ENCODE data around the gene SLC7A6. TPM values are rescaled to one million over a fixed set of nuclear protein-coding genes. Genes with fewer than 3 reads are reported as not detected.

The SLC7A6 gene
- total RNA-seq, 1 donor from 2014 or later, result 20.8 TPM

DNA sequence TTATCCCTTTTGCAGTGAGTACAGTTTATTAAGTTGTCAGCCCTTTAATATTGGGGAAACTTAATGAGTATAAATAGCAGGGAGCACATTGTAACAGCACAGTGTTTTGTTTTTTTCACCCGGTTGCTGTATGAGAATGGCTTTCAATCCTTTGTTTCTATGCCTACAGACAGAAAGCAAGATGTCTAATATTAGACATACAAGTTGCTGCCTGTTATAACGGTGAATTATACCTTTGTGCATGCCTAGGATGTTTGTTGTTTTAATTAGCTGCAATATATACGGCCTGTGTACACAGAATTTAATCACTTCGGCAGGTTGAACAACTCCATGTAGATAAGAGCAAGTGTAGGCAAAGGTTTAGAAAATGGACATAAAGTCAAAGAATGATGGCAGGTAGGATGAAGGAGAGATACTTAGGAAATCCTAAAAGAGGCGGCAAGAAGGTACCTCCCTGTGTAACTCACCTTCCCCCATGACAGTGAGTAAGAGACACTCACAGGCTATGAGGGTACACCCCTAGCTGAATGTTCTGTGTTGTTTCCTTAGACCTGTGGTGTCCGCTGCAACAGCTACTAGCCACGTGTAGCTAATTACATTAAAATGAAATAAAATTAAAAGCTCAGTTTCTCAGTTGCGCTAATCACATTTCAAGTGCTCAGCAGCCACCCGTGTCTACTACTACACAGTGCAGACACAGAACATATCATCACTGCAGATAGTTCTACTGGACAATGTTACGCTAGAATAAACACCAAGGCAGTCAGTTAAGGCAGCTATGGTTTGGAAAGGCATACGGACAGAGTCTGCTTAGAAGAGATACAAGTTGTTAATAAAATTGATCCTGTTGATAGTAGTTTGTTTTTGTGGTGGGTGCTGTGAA, 35.5 kb downstream of the SLC7A6 start:
- Mint-ChIP-seq H3K9me3 (ENCODE audit: unreplicated experiment) (no peaks in the 10 kb centered on the region), H3K4me3 (ENCODE audit: unreplicated experiment) (peak overlapping the region; percentile 49), H3K27ac (ENCODE audit: unreplicated experiment) (no peak overlapping the region), H3K27me3 (ENCODE audit: unreplicated experiment) (no peaks in the 10 kb centered on the region), H3K36me3 (ENCODE audit: low read depth, unreplicated experiment) (peaks cover 35% of the 10 kb centered on the region), H3K4me1 (ENCODE audit: unreplicated experiment) (no peaks in the 10 kb centered on the region)
- no peak for DNase-seq (ENCODE audit: low spot score)
- TF ChIP-seq, protein P1, sequence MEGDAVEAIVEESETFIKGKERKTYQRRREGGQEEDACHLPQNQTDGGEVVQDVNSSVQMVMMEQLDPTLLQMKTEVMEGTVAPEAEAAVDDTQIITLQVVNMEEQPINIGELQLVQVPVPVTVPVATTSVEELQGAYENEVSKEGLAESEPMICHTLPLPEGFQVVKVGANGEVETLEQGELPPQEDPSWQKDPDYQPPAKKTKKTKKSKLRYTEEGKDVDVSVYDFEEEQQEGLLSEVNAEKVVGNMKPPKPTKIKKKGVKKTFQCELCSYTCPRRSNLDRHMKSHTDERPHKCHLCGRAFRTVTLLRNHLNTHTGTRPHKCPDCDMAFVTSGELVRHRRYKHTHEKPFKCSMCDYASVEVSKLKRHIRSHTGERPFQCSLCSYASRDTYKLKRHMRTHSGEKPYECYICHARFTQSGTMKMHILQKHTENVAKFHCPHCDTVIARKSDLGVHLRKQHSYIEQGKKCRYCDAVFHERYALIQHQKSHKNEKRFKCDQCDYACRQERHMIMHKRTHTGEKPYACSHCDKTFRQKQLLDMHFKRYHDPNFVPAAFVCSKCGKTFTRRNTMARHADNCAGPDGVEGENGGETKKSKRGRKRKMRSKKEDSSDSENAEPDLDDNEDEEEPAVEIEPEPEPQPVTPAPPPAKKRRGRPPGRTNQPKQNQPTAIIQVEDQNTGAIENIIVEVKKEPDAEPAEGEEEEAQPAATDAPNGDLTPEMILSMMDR (IDR thresholded peaks at IDR 0.05; ENCODE audit: unreplicated experiment), result no peak

- Mint-ChIP-seq H3K27me3 (ENCODE audit: unreplicated experiment) (no peaks in the 10 kb centered on the region), H3K36me3 (ENCODE audit: low read depth, unreplicated experiment) (peaks cover 41% of the 10 kb centered on the region), H3K4me1 (ENCODE audit: unreplicated experiment) (no peaks in the 10 kb centered on the region), H3K4me3 (ENCODE audit: unreplicated experiment) (no peak overlapping the region), H3K9me3 (ENCODE audit: unreplicated experiment) (no peaks in the 10 kb centered on the region), H3K27ac (ENCODE audit: unreplicated experiment) (no peak overlapping the region)
- DNase-seq (ENCODE audit: low spot score), result no peak
- TF ChIP-seq, protein P1 (IDR thresholded peaks at IDR 0.05; ENCODE audit: unreplicated experiment), result no peak
Measured at GRCh38 chr16:68300734-68301459, 36.6 kb downstream of the SLC7A6 start.

DNA sequence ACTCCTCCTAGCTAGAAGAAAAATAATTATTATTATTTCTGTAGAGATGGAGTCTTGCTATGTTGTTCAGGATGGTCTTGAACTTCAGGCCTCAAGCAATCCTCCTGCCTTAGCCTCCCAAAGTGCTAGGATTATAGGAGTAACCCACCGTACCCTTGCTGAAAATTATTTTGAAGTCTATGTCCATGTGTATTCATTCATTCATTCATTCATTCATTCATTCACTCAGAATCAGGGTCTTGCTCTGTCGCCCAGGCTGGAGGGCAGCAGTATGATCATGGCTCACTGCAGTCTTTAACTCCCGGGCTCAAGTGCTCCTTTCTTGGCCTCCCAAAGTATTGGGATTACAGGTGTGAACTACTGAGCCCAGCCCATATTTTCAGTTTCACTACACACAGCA, 42.3 kb downstream of the SLC7A6 start:
- H3K9me3 Mint-ChIP-seq (ENCODE audit: unreplicated experiment), result no peaks in the 10 kb centered on the region
- H3K4me3 Mint-ChIP-seq (ENCODE audit: unreplicated experiment), result no peak overlapping the region
- no peak overlapping the region for H3K27ac Mint-ChIP-seq (ENCODE audit: unreplicated experiment)
- peaks cover 32% of the 10 kb centered on the region for H3K36me3 Mint-ChIP-seq (ENCODE audit: low read depth, unreplicated experiment)
- H3K4me1 Mint-ChIP-seq (ENCODE audit: unreplicated experiment), result peaks cover 11% of the 10 kb centered on the region
- DNase-seq (ENCODE audit: low spot score), result no peak
- H3K27me3 Mint-ChIP-seq (ENCODE audit: unreplicated experiment), result peaks cover 4% of the 10 kb centered on the region
- TF ChIP-seq, protein P1 (IDR thresholded peaks at IDR 0.05; ENCODE audit: unreplicated experiment), result no peak

DNA sequence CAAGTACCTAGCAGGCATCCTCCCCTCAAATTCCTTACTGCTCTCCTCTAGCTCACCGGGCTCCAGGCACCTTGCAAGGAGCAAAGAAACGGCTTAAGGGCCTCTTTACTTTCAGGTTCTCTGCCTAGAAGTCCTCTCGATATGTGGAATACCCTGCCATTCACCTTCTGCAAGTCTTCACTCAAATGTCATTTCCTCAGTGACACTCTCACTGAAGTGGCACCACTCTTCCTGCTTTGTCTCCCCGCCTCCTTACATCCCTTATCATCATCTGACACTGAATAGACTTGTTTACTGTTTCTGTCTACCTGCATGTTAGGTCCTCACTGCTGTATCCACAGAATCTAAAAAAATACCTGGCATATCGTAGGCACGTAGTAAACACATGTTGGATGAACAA, 45.5 kb downstream of the SLC7A6 start:
- TF ChIP-seq, protein P1 (IDR thresholded peaks at IDR 0.05; ENCODE audit: unreplicated experiment), result no peak
- H3K4me3 Mint-ChIP-seq (ENCODE audit: unreplicated experiment), result peak overlapping the region; percentile 88
- DNase-seq (ENCODE audit: low spot score), result no peak
- H3K27me3 Mint-ChIP-seq (ENCODE audit: unreplicated experiment), result peaks cover 4% of the 10 kb centered on the region
- peak overlapping the region; percentile 0 for H3K27ac Mint-ChIP-seq (ENCODE audit: unreplicated experiment)
- peaks cover 13% of the 10 kb centered on the region for H3K36me3 Mint-ChIP-seq (ENCODE audit: low read depth, unreplicated experiment)
- H3K9me3 Mint-ChIP-seq (ENCODE audit: unreplicated experiment), result no peaks in the 10 kb centered on the region
- peaks cover 15% of the 10 kb centered on the region for H3K4me1 Mint-ChIP-seq (ENCODE audit: unreplicated experiment)

- Mint-ChIP-seq H3K4me1 (ENCODE audit: unreplicated experiment) (peaks cover 15% of the 10 kb centered on the region), H3K4me3 (ENCODE audit: unreplicated experiment) (peak overlapping the region; percentile 88), H3K9me3 (ENCODE audit: unreplicated experiment) (no peaks in the 10 kb centered on the region), H3K36me3 (ENCODE audit: low read depth, unreplicated experiment) (peaks cover 8% of the 10 kb centered on the region), H3K27me3 (ENCODE audit: unreplicated experiment) (peaks cover 4% of the 10 kb centered on the region), H3K27ac (ENCODE audit: unreplicated experiment) (peak overlapping the region; percentile 90)
- TF ChIP-seq, protein P1 (IDR thresholded peaks at IDR 0.05; ENCODE audit: unreplicated experiment), result no peak
- peak; percentile 31 for DNase-seq (ENCODE audit: low spot score)
Measured at GRCh38 chr16:68310437-68310773, 46.1 kb downstream of the SLC7A6 start.
